ENCODE measurements around the gene ASPM. TPM values are rescaled to one million over a fixed set of nuclear protein-coding genes. Genes with fewer than 3 reads are reported as not detected.

Gene ASPM
- total and polyA plus RNA-seq, 2 of the 8 experiments (the other 6 are each of a cell fraction or from before 2014, with no cell fraction given): 5.1 to 50.3 TPM

GRCh38 chr1:197143276-197143675 is 3.2 kb downstream of the ASPM start:
- Histone ChIP-seq H3K18ac (ENCODE audit: extremely low read depth, low read length) (no peak overlapping the region), H3K23ac (ENCODE audit: insufficient read length) (no peak overlapping the region), H4K20me1 (replicated peaks in 1 of 2; ENCODE audit: control insufficient read depth in 1 of 2, insufficient read depth in 2 of 2, low read length in 2 of 2) (peaks cover 0 to 8% of the 10 kb centered on the region in 2 experiments), H2BK5ac (ENCODE audit: low read depth, low read length) (no peak overlapping the region), H3K4me3 (ENCODE audit: extremely low read depth in 1 of 4, insufficient read depth in 2 of 4, low read depth in 3 of 4, low read length in 4 of 4) (no peak overlapping the region), H2BK15ac (ENCODE audit: low read length) (no peak overlapping the region), H2BK12ac (ENCODE audit: low read depth, low read length) (no peak overlapping the region), H3K79me1 (ENCODE audit: low read depth, low read length) (no peaks in the 10 kb centered on the region; the same call in 1 of the 2 replicates), H4K8ac (ENCODE audit: extremely low read depth, insufficient read depth, low read length) (no peak overlapping the region), H2AFZ (ENCODE audit: low read length) (no peak overlapping the region), H3K23me2 (ENCODE audit: low read depth, low read length) (no peaks in the 10 kb centered on the region), H3K79me2 (ENCODE audit: control insufficient read depth in 1 of 2, insufficient read depth in 2 of 2, low read length in 2 of 2) (peaks cover 7 to 63% of the 10 kb centered on the region in 2 experiments; a peak in 3 of 4 replicates), H3K4me2 (ENCODE audit: insufficient read depth in 1 of 2, low read depth in 2 of 2, low read length in 2 of 2) (no peak overlapping the region), H3K36me3 (ENCODE audit: control insufficient read depth in 2 of 4, insufficient read depth in 4 of 4, low read length in 3 of 4) (peaks cover 2 to 48% (median 6%) of the 10 kb centered on the region in 4 experiments; a peak in 7 of 8 replicates), H3K14ac (ENCODE audit: insufficient read length) (no peak overlapping the region), H3K9ac (replicated peaks in 1 of 4; ENCODE audit: extremely low read depth in 1 of 4, low read depth in 3 of 4, low read length in 3 of 4) (no peak overlapping the region), H3K4ac (replicated peaks; ENCODE audit: insufficient read length, low read depth, low read length) (no peak overlapping the region), H3K4me1 (replicated peaks in 1 of 4; ENCODE audit: control insufficient read depth in 3 of 4, insufficient read depth in 4 of 4, low read length in 3 of 4) (peaks cover 0 to 3% (median 0%) of the 10 kb centered on the region in 4 experiments; a peak in 1 of 7 replicates), H3K27me3 (replicated peaks in 1 of 4; ENCODE audit: control insufficient read depth in 3 of 4, extremely low read depth in 1 of 4, insufficient read depth in 3 of 4, low read length in 3 of 4) (no peaks in the 10 kb centered on the region), H3K56ac (replicated peaks; ENCODE audit: insufficient read length, low read depth, low read length) (no peak overlapping the region), H4K5ac (ENCODE audit: insufficient read length, low read depth, low read length) (no peak overlapping the region), H3K9me3 (ENCODE audit: insufficient read depth in 2 of 2, low read depth in 1 of 2, low read length in 1 of 2) (no peaks in the 10 kb centered on the region), H3K27ac (ENCODE audit: low read depth, low read length) (no peak overlapping the region), H2BK20ac (ENCODE audit: low read length) (no peak overlapping the region), H2BK120ac (replicated peaks; ENCODE audit: low read depth, low read length) (no peak overlapping the region), H2AK5ac (ENCODE audit: low read depth, low read length) (no peak overlapping the region), H4K91ac (replicated peaks; ENCODE audit: insufficient read length, low read length) (no peak overlapping the region)
- WGBS, 2 experiments (ENCODE audit: extremely low coverage in 1 of 2, insufficient coverage in 1 of 2, insufficient read length in 1 of 2, insufficient replicate concordance in 2 of 2, low coverage in 1 of 2, low lambda C conversion rate in 2 of 2, missing lambda C conversion rate in 1 of 2): 74% methylated on average over 5 of the region's 5 CpGs; no CpG with 5 or more reads in 1 of the 2 experiments
- ChIA-PET POLR2A (ENCODE audit: partially characterized antibody) (no interaction called here), CTCF (ENCODE audit: partially characterized antibody) (no interaction called here)
- FAIRE-seq (no peak), DNase-seq (ENCODE audit: low read depth in 1 of 2, low spot score in 2 of 2) (no peak)
- TF ChIP-seq NANOG (IDR thresholded peaks at IDR 0.05; ENCODE audit: insufficient read depth, low read depth, low read length, poor library complexity, severe bottlenecking): no peak
- TF ChIP-seq POU5F1 (IDR thresholded peaks at IDR 0.05; ENCODE audit: low read depth, low read length): no peak
- no peak for TF ChIP-seq SP1 (IDR thresholded peaks at IDR 0.05; ENCODE audit: low read depth, low read length)
- TF ChIP-seq E2F6 (IDR thresholded peaks at IDR 0.05): no peak
- TF ChIP-seq KDM4A (IDR thresholded peaks at IDR 0.05; ENCODE audit: low read depth, low read length, severe bottlenecking): no peak
- no peak for TF ChIP-seq FOSL1 (IDR thresholded peaks at IDR 0.05; ENCODE audit: insufficient read depth, low read depth, low read length)
- no peak for TF ChIP-seq MAX (IDR thresholded peaks at IDR 0.05)
- no peak for TF ChIP-seq USF2 (IDR thresholded peaks at IDR 0.05; ENCODE audit: low read length)
- TF ChIP-seq BACH1 (IDR thresholded peaks at IDR 0.05; ENCODE audit: low read length): no peak
- no peak for TF ChIP-seq CHD2 (IDR thresholded peaks at IDR 0.05; ENCODE audit: low read length)
- no peak for TF ChIP-seq CHD1 (IDR thresholded peaks at IDR 0.05; ENCODE audit: low read depth, low read length)
- TF ChIP-seq KDM1A (IDR thresholded peaks at IDR 0.05; ENCODE audit: borderline replicate concordance, low read length): no peak
- no peak for TF ChIP-seq RFX5 (IDR thresholded peaks at IDR 0.05; ENCODE audit: borderline replicate concordance, low read depth, low read length)

Data from H1 (cell line).